ENCODE measurements around the gene FBXL14. TPM values are rescaled to one million over a fixed set of nuclear protein-coding genes. Genes with fewer than 3 reads are reported as not detected.

FBXL14 gene
- total and polyA plus RNA-seq, 4 donors = 4.4 to 23.0 (median 13.1) TPM

DNA sequence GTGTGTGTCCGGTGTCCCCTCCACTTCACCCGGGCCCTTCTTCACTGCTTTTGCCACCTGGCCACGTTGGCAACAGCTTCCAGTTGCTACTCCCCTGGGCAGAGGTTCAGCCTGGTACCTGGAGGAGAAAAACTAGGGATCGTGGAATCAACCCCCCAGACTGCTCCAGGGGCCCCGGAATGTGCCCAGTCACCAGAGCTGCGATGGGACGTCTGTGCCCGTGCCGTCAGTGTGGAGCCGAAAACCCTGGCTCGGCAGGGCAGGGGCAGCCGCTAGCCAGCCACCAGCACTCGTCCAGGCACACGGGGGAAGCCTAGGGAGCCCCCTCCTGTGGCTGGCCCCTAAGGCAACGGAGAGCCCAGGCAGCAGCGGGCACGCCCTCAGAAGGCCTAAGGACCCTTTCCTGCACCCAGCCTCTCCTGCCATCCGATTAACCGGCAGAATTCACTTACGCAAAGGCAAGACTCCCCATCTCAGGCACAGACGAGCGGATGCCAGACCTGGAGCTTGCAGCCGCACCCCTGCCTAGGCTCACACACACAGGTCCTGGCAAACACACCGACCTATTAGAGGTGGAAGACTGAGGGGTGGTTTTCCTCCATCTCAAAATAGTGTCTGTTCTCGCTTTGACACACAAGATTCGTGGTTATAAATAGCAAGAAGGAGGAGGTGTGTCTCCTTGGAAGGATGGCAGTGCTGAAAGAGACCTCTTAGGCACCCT, 62.6 kb downstream of the FBXL14 start:
- H3K9ac ChIP-seq (ENCODE audit: insufficient read depth in 1 of 2, low read length in 2 of 2) = peak overlapping the region in 1 of 2 donors; percentile 28
- ATAC-seq (ENCODE audit: insufficient read depth, low FRiP score) = no peak

DNA sequence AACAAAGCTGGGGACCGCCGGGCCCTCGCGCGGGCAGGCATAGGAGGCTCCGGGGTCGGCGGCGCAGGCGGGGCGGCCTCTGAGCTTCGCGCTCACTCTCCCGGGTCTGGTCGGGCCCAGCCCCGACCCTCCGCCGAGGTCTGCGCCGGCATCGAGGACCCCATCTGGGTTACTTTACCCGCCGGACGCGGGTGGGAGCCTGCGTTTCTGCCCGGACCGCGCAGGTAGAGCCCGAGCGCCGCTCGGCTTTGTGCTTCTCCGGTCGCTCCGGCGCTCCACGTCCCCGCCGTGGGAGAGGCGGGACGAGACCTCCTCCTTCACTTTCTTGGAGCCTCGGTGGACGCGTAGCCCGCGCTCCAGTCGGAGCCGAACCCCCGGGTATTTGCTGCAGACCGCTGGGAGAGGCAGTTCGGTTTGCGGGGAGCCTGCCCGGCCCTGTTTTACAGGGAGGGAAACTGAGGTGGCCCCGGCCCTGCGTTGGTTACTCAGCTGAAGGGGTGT, 63.2 kb downstream of the FBXL14 start:
- H3K36me3 ChIP-seq (ENCODE audit: control insufficient read depth in 4 of 4, insufficient read depth in 4 of 4, low read length in 4 of 4) = no peaks in the 10 kb centered on the region
- no peaks in the 10 kb centered on the region for H3K9me3 ChIP-seq (ENCODE audit: control insufficient read depth in 4 of 4, insufficient read depth in 3 of 4, low read length in 3 of 4)
- no peak overlapping the region for H3K27ac ChIP-seq (ENCODE audit: low read depth in 1 of 2, low read length in 1 of 2)
- ATAC-seq (ENCODE audit: insufficient read depth, low FRiP score) (no peak), DNase-seq (peak in 2 of 3 donors; percentile 26 to 33)
- 3% methylated on average over 39 to 56 of the region's 56 CpGs for WGBS, 2 donors
- peak overlapping the region in 1 of 2 donors; percentile 28 for H3K9ac ChIP-seq (ENCODE audit: insufficient read depth in 1 of 2, low read length in 2 of 2)
- TF ChIP-seq, protein P1, sequence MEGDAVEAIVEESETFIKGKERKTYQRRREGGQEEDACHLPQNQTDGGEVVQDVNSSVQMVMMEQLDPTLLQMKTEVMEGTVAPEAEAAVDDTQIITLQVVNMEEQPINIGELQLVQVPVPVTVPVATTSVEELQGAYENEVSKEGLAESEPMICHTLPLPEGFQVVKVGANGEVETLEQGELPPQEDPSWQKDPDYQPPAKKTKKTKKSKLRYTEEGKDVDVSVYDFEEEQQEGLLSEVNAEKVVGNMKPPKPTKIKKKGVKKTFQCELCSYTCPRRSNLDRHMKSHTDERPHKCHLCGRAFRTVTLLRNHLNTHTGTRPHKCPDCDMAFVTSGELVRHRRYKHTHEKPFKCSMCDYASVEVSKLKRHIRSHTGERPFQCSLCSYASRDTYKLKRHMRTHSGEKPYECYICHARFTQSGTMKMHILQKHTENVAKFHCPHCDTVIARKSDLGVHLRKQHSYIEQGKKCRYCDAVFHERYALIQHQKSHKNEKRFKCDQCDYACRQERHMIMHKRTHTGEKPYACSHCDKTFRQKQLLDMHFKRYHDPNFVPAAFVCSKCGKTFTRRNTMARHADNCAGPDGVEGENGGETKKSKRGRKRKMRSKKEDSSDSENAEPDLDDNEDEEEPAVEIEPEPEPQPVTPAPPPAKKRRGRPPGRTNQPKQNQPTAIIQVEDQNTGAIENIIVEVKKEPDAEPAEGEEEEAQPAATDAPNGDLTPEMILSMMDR (IDR thresholded peaks at IDR 0.05; ENCODE audit: control extremely low read depth, extremely low read depth) = no peak
- peak overlapping the region; percentile 12 for H3K4me3 ChIP-seq
- peaks cover 0 to 10% (median 2%) of the 10 kb centered on the region in 3 donors for H3K27me3 ChIP-seq (ENCODE audit: control insufficient read depth in 3 of 3, insufficient read depth in 3 of 3, low read length in 2 of 3)
- H3K4me1 ChIP-seq (ENCODE audit: control insufficient read depth in 5 of 5, insufficient read depth in 5 of 5, low read length in 5 of 5) = peaks cover 0 to 35% (median 0%) of the 10 kb centered on the region in 5 donors

More for the DNA sequence above, 62.6 kb downstream of the FBXL14 start:
- Histone ChIP-seq H3K27ac (ENCODE audit: low read depth in 1 of 2, low read length in 1 of 2) (no peak overlapping the region), H3K27me3 (ENCODE audit: control insufficient read depth in 3 of 3, insufficient read depth in 3 of 3, low read length in 2 of 3) (peaks cover 0 to 10% (median 2%) of the 10 kb centered on the region in 3 donors), H3K4me1 (ENCODE audit: control insufficient read depth in 5 of 5, insufficient read depth in 5 of 5, low read length in 5 of 5) (peaks cover 0 to 35% (median 0%) of the 10 kb centered on the region in 5 donors), H3K9me3 (ENCODE audit: control insufficient read depth in 4 of 4, insufficient read depth in 3 of 4, low read length in 3 of 4) (no peaks in the 10 kb centered on the region), H3K4me3 (no peak overlapping the region), H3K36me3 (ENCODE audit: control insufficient read depth in 4 of 4, insufficient read depth in 4 of 4, low read length in 4 of 4) (no peaks in the 10 kb centered on the region)
- WGBS, 2 donors = 42 to 56% methylated on average over 26 of the region's 26 CpGs
- no peak for DNase-seq
- TF ChIP-seq, protein P1 (IDR thresholded peaks at IDR 0.05; ENCODE audit: control extremely low read depth, extremely low read depth) = no peak

DNA sequence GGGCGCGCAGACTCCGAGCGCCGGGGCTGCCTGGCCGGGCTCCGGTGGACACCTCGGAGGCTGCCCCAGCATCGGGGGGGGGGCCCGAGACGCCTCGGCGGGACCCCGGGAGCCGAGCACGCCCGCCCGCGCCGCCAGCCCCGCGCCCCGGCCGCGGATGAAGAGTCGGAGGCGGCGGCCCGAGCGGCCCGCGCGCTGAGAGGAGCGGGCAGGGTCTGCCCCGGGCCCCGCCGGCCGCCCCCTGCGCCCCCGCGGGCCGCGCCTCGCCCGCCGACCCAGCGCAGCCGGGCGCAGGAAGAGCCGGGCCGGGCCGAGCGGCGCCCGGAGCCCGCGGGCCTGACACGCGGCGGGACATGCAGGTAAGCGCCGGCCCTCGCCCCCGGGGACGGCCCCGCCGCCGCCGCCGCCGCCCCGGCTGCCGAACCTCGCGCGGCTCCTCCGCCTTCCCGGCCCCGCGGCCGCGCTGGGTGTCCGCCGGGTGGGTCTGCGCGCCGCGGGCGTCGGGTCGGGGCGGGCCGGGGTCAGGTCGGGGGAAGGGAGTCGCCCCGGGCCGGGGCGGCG, 63.7 kb downstream of the FBXL14 start:
- peaks cover 0 to 10% (median 2%) of the 10 kb centered on the region in 3 donors for H3K27me3 ChIP-seq (ENCODE audit: control insufficient read depth in 3 of 3, insufficient read depth in 3 of 3, low read length in 2 of 3)
- no peak overlapping the region for H3K9ac ChIP-seq (ENCODE audit: insufficient read depth in 1 of 2, low read length in 2 of 2)
- H3K4me3 ChIP-seq = peak overlapping the region; percentile 17
- WGBS, 2 donors = 1% methylated on average over 25 to 99 of the region's 99 CpGs
- H3K9me3 ChIP-seq (ENCODE audit: control insufficient read depth in 4 of 4, insufficient read depth in 3 of 4, low read length in 3 of 4) = no peaks in the 10 kb centered on the region
- no peak overlapping the region for H3K27ac ChIP-seq (ENCODE audit: low read depth in 1 of 2, low read length in 1 of 2)
- TF ChIP-seq, protein P1 (IDR thresholded peaks at IDR 0.05; ENCODE audit: control extremely low read depth, extremely low read depth) = no peak
- ATAC-seq (ENCODE audit: insufficient read depth, low FRiP score) (no peak), DNase-seq (no peak)
- H3K4me1 ChIP-seq (ENCODE audit: control insufficient read depth in 5 of 5, insufficient read depth in 5 of 5, low read length in 5 of 5) = peaks cover 0 to 35% (median 0%) of the 10 kb centered on the region in 5 donors
- H3K36me3 ChIP-seq (ENCODE audit: control insufficient read depth in 4 of 4, insufficient read depth in 4 of 4, low read length in 4 of 4) = no peaks in the 10 kb centered on the region
